Endothelial cell of hepatic sinusoid (primary cell): ENCODE results near the gene ATOX1.
"Not testable (repeated sequence)": the region's sequence is repeated elsewhere in the genome, so short reads cannot be mapped to it uniquely, and the experiment has no call there.

Experiments
- in situ Hi-C: cut with HindIII; loops from 2 replicates; pipeline ENCODE4 v1.10.0; 2017; ENCODE audit warnings: low sequenced_read_pairs

Gene ATOX1

DNA sequence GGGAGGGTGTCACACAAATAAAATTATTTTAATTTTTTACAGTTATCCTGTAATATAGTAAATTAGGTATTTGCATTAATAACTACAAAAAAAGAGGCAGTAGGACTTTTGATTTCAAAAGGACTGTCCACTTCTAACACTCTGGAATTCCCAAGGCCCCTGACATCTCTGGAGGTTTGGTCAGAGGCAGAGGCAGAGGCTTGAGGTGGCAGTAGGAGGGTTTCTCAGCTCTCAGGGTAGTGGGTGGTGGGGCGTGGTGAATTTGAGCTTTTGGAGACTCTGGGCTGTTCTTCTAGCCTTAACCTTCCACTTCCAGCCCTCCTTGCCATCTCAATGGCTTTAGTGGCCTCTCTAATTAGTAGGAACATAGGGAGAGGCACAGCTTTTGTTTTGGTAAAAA is 22.8 kb downstream of the ATOX1 start:
- in situ Hi-C loops: no loop called here

DNA sequence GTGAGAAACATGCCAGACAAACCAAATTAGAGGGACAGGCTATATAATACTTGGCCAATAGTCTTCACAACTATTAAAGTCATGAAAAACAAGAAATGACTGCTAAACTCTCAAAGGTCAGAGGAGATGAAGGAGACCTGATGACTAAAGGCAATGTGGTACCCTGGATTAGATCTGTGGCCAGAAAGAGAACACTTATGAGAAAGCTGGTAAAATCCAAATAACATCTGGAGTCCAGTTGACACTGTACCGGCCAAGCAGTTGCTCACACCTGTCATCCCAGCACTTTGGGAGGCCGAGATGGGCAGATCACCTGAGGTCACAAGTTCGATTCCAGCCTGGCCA is 24.4 kb downstream of the ATOX1 start:
- in situ Hi-C loops: no loop called here

DNA sequence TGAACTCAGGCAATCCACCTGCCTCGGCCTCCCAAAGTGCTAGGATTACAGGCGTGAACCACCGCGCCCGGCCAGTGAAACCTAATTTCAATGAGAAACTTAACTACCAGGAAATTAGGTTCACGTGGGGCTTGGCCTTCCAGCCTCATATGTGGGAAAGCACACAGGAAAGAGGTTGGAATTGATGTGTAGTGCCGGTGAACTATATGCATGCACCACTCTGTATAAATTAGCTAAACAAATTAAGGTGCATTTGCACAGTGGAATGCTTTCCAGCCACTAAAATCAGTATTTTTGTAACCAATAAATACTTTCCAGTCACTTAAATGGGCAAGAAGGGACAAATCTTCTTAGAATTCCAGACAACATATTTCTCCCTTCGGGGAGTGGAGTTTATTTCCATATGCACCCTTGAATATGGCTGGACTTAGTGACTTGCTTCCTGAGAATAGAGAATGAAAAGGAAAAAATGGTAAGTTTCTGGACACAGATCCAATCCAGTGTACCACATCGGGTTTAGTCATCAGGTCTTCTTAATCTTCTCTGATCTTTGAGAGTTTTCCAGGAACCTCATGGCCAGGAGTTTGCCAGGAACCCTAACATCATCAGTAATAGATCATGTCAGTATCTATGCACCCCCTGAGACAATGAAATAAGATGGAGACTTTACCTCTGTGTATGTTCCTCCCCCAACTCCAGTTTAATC is 24.9 kb downstream of the ATOX1 start:
- in situ Hi-C loops: no loop called here

DNA sequence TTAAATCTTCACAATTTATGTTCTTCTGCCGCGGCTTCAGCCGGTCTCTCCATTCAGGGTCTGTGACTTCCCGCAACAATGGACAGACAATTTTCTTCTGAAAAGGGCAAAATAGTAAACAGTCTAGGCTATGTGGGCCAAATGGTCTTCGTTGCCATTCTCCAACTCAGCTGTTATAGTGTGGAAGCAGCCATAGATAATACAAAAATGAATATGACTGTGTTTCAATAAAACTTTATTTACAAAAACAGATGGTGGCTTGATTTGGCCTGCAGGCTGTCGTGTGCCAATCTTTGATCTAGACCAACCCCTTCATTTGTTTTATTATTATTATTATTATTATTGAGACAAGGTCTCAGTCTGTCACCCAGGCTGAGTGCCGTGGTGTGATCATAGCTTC is 28.1 kb downstream of the ATOX1 start:
- in situ Hi-C loops: no loop called here

DNA sequence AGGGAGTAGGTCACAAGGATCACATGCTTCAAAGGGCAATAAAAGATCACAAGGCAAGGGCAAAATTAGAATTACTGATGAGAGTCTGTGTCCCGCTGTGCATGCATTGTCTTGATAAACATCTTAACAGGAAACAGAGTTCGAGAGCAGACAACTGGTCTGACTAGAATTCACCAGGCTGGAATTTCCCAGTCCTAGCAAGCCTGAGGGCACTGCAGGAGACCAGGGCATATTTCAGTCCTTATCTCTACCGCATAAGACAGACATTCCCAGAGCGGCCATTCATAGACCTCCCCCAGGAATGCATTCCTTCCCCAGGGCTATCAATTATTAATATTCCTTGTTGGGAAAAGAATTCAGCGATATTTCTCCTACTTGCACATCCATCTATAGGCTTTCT is 28.8 kb downstream of the ATOX1 start:
- in situ Hi-C loops: not testable (repeated sequence)

DNA sequence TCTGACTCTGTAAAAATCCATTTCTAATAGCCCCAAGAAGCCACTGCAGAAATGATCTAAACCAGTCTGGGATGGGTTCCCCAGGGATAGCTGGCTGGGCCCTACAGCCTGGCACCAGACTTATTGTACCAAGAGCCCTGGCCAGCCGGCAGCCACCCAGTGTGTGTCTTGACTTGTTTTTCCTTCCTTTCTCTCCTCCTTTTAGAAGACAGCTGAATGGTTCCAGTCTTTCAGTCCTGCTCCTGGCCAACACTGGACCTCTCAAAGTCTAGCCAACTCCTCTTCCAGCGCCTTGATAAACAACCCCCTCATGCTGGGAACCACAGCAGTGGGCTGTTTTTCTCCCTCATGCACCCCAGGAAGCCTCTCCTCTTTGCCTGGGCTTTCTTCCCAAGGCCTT is 34.1 kb downstream of the ATOX1 start:
- in situ Hi-C loops: no loop called here

DNA sequence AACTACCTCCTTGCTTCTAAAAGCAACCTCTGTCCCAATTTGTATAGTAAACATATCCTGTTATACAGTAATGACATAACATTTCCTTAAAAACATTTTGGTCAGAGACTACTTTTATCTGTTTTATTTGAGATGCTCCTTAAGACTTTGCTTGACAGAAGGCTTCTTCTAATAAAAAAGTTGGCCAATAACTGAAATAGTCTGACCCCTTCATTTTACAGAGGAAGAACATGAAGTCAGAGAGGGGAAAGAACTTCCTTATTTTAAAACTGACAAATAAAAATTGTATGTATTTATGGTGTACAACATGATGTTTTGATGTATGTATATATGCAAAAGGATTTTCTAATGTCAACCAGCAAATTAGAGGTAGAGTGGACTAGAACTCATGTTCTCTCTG is 35.9 kb downstream of the ATOX1 start:
- in situ Hi-C loops: no loop called here

DNA sequence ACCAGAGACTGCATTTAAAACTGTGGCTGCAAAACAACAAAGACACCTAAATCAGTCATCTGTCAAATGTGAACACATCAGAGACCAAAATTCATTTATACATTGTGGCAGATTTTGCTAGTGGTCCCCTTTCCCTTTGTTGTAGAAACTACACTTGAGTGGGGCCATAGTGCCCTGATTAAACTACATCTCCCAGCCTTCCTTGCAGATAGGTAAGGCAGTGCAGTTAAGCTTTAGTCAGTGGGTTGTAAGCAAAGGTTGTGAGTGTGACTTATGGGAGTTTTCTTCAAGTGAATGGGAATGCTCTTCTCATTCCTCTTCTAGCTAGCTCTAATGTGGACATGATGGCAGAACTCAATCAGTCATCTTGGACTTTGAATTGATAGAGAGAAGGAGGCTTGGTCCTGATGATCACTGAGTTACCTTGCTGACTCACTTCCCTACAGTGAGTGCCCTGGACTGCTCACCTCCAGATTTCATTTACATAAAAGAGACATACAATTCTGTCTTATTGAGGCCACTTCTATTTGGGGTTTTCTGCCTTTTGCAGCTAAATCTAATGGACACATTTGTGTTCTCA is 36.5 kb downstream of the ATOX1 start:
- in situ Hi-C loops: no loop called here

DNA sequence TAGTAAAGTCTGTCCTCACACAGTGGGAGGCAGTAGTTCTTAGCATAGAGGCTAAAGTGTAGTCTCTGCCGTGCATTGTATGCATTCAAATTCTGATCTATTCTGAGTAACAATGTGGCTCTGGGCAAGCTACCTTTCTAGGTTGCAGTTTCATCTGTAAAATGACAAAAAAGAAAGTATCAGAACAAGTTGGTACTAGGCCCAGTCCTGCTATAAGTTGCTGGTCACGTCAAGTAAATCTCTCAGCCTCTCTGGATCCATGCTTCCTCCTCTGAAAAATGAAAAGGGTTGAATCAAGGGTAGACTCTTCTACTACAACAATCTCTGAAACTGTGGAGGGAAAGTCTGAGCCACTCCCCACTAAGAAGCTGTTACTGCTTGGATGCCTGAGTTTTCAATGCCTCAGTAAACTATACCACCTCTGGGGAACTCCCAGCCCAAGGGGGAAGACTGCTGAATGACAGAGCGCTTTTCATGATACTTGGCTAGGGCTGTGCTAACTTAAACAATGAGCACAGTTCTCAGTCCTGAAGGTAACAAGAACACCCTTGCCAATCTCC is 37.3 kb downstream of the ATOX1 start:
- in situ Hi-C loops: no loop called here

DNA sequence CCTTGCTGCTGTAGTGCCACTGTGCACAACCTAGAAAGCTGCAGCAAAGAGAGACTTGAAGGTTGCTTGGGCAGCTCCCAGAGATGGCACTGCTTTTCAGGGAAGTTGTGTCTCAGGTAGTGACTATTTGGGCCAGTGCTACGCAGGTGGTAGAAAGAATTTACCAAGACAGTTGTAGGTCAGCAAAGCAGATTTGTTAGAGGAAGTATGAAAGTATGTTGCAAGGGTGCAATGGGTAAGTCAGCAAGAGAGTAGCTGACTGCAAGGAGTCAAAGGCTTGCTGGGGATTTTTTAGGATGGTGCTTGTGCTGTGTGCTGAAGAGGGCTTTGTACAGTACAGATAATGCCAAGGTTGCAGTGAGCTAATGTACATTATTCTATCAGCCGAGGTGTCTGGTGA is 38.2 kb downstream of the ATOX1 start:
- in situ Hi-C loops: no loop called here

DNA sequence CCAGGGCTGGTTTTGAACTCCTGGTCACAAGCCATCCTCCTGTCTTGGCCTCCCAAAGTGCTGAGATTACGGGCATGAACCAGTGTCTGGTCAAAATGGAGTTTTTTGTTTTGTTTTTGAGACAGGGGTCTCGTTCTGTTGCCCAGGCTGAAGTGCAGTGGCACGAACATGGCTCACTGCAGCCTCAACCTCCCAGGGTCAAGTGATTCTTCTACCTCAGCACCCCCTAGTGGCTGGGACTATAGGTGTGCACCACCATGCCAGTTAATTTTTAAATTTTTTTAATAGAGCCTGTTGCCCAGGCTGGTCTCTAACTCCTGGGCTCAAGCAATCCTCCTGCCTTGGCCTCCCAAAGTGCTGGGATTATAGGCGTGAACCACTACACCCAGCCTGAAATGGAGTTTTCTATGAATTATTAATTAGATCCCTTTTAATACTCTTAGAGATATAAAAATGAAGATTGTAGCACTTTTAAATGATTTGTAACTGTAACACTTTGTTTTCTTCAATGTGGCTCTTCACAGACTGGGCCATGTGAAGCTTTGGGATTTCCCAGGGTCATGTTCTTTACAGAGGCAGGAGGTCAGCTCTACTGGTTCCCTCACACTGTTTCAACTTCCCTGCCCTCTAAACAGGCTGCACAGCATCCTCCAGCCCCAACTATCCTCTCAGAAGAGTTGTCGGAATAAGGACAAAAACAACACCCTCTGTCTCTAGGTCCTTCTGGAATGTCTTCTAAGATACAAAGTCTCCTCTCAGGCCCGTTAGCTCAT is 39.0 kb downstream of the ATOX1 start:
- in situ Hi-C loops: no loop called here

DNA sequence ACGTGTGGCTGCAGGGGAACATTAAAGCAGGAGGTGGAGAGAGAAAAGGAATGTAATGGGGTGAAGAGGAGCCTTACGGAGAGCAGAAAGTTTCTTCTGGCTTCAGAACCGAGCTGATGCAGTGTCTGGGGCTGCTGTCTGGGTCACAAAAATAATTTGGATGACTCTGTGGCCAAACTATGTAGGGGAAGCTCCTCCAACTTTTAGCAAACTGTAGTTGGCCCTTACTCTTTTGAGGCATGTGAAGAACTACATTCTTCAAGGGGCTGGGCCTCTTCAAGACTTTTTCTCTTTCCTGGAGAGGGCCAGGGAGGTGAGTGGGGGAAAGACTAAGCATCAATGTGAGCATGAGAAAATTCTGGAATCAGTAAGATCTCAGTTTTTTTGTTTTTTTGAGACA is 39.8 kb downstream of the ATOX1 start:
- in situ Hi-C loops: no loop called here

DNA sequence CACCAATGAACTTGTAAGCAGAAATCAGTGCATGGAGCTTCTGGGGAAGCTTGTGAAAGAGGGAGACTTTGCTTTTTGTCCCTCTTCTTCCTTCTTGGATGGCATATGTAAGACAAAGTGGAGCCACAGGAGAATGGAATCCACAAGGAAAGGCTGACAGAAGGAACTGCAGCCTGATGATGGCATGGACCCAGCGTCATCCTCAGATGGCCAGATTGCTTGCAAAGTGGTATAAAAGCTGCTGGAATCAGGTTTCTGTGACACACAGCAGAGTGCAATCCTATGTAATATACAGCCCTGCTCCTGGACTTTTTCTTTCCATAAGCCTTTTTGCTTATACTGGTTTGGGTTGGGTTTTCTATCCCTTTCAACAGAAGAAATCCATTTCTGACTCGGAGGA is 40.3 kb downstream of the ATOX1 start:
- in situ Hi-C loops: no loop called here

DNA sequence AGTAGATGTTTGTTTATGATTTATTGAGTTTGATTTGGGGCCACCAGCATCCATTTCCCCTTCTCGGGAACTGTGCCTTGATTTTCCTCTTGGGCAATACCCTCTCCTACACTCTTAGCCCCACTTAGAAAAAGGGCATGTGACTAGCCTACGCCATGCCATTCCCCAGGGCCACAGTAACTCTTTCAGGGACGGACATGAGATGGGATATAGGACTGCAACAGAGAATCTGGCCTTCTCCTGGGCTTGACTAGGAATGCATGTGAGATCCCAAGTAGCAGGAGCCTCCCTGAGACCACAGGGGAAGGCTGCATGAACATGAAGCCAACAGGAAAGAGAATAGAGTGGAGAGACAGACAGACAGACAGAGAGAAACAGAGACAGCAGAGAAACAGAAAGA is 41.0 kb downstream of the ATOX1 start:
- in situ Hi-C loops: no loop called here

DNA sequence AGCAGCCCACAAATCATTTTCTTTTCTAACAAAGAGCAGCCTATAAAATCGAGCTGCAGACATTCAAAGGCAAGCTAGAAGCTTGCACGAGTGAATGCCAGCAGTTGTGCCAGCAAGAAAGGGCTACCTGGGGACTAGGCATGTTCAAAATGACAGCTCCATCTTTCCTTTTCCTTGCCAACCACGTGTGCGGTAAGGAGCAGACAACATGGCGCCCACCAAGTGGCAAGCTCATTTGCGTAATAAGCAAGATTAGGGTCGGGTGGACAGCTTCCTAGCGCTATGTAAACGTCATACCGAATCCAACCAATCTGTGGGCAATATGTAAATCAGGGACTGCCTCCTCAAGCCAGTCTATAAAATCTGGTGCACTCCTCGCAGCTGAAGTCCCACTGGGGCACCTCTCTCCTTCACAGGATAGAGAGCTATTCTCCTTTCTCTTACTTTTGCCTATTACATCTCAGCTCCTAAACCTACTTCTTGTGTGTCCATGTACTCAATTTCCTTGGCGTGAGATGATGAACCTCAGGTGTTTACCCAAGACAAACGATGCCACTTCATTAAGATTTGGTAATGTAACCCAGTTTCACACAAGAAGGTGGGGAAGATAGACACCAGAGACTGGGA is 49.2 kb downstream of the ATOX1 start:
- in situ Hi-C loops: no loop called here

DNA sequence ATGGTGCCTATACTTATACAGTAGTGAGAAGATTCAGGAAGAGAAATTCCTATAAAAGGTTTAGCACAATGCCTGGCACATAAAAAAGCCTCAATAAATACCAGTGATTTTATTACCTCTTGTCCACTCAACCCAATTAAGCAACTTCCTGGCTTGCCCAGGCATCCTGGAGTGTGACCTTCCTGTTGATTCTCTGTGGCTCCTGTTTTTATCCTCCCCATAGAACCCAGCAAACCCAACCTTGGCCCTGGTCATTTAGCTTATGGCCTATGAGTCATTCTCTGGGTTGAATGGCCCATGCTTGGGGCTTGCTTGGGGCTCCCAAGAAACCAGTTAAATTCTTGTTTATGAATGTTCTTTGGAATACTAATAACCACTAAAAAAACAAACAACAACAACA is 50.3 kb downstream of the ATOX1 start:
- in situ Hi-C loops: no loop called here

DNA sequence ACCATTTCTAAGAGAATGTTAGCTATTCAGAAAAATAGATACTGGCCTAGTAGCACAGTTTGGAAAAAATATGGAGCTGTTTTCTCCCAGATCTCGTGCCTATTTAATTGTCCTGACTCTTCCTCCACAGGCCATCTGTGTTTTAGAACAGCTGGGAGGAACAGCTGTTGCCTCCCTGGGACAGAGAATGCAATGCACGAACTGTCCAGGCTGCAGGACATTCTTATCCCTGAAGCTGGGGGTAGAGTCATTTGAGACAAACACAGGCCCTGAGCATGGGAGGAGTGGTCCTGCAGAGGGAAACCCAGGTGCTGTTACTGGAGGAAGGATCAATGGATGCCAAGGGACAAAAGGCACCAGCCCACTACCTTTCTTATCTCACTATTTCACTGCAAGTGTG is 50.9 kb downstream of the ATOX1 start:
- in situ Hi-C loops: no loop called here

DNA sequence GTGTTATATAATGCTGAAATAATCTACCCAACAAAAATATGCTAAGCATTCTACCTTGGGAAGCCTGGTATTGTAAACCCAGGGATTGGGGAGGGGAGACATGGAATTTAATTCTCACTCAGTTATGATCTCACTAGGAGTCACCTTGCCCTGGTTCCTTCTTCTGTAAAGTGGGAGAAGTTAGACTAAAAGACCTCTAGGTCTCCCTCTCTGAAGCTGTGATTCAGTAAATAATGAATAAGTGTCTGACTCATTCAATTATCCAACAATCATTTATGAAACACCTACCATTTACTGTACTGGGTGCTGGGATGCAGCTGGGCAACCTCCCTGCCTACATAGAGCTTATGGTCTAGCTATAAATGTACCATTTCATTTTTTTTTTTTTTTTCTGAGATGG is 51.5 kb downstream of the ATOX1 start:
- in situ Hi-C loops: no loop called here

DNA sequence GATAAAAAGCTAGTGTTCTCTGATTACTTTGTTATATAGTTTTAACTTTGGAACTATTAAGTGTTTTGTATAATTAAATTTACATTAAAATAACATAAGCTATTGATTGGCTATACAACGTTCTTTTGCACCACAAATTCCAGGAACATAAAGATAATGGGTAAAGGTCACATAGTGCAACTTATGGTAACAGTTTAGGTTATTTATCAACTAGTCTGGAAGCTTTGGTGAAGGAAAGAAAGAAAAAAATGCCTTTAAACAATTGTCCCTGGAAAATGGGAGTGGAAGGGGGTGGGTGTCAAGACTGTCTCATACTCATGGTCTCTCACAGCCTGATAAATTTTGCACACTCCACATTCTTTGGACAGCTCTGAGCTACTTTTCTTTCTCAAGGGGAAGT is 54.7 kb downstream of the ATOX1 start:
- in situ Hi-C loops: no loop called here

DNA sequence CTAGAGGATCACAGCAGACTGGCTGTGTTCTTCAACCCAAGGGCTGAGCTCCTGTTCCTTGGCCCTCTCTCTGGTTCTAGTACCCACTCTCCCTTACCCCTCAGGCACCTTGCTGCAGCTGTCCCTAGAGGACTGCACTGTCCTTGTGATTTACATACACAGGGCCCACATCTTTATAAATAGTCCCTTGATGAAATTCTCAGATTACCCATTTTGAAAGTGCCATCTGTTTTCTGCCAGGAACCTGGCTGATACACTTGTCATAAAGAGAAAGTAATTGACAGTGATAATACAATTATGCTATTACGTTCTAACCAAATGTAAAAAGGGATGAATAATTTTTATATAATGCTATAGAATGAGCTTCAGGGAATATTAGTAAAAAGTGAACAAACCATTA is 55.2 kb downstream of the ATOX1 start:
- in situ Hi-C loops: no loop called here

DNA sequence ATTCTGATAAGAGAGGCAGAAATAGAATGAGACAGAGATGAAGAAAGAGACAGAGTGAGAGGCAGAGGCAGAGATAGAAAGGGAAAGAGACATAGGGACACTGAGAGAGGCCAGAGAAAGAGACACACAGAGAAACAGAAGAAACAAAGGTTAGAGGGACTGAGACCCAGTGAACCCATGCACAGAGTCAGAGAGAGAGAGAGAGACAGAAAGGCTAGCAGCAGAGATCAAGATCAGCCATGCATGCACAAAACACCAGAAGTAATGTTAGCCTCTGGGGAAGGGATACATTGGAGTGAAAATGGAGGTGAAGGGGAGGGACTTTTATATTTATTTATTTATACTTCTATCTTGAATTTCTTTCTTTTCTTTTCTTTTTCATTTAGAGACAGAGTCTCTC is 57.6 kb downstream of the ATOX1 start:
- in situ Hi-C loops: no loop called here

DNA sequence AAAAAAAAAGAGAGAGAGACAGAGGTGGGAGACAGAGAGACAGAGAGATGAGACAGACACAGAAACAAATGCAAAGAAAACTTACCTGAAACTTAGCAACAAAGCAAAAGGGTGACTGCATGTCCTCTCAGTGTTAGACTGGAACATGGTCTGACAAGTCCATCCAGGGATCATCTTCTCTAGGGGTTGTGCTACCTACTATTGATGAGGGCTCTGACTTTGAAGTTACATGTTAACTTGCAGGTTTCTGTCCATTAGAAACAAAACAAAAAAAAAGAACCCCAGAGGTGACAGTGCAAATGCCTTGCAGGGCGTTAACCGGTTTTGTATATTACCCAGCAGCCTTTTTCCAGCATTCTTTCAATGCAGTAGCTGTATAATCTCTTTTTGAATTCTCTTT is 58.1 kb downstream of the ATOX1 start:
- in situ Hi-C loops: no loop called here
